Measurements from ENCODE around the gene U2SURP. TPM values are rescaled to one million over a fixed set of nuclear protein-coding genes. Genes with fewer than 3 reads are reported as not detected.
"Not testable (repeated sequence)": the region's sequence is repeated elsewhere in the genome, so short reads cannot be mapped to it uniquely, and the experiment has no call there.

Gene U2SURP
- total RNA-seq, 2 donors from 2014 or later: 59.4 to 70.2 TPM

GRCh38 chr3:143045639-143046038 is 44.3 kb downstream of the U2SURP start:
- DNase-seq: no peak
- intact Hi-C loops (cut with DNase I): no loop called here
- Histone ChIP-seq H3K9ac (ENCODE audit: low read depth in 2 of 2, low read length in 2 of 2) (no peak overlapping the region), H3K4me1 (no peaks in the 10 kb centered on the region), H3K27ac (no peak overlapping the region), H3K27me3 (no peaks in the 10 kb centered on the region), H3K36me3 (peaks cover 4% of the 10 kb centered on the region), H3K4me3 (no peak overlapping the region), H3K9me3 (no peaks in the 10 kb centered on the region)
- TF ChIP-seq CTCF (IDR thresholded peaks at IDR 0.05): no peak

- intact Hi-C loops (cut with DNase I); H3K27me3 ChIP-seq; H3K36me3 ChIP-seq; H3K4me1 ChIP-seq; H3K4me3 ChIP-seq; H3K9me3 ChIP-seq; DNase-seq; H3K9ac ChIP-seq (ENCODE audit: low read depth in 2 of 2, low read length in 2 of 2); H3K27ac ChIP-seq: not testable (repeated sequence)
Observed at GRCh38 chr3:143046075-143046474, 44.7 kb downstream of the U2SURP start.

GRCh38 chr3:143054011-143054410 is 52.6 kb downstream of the U2SURP start:
- Histone ChIP-seq H3K4me1 (no peaks in the 10 kb centered on the region), H3K4me3 (no peak overlapping the region), H3K27ac (no peak overlapping the region), H3K36me3 (peaks cover 4% of the 10 kb centered on the region), H3K9ac (ENCODE audit: low read depth in 2 of 2, low read length in 2 of 2) (no peak overlapping the region), H3K27me3 (no peaks in the 10 kb centered on the region), H3K9me3 (no peaks in the 10 kb centered on the region)
- DNase-seq: no peak
- TF ChIP-seq CTCF (IDR thresholded peaks at IDR 0.05): no peak
- intact Hi-C loops (cut with DNase I): no loop called here

- no peak for TF ChIP-seq CTCF (IDR thresholded peaks at IDR 0.05)
- intact Hi-C loops (cut with DNase I): no loop called here
- DNase-seq: no peak
- Histone ChIP-seq H3K4me3 (no peak overlapping the region), H3K36me3 (no peaks in the 10 kb centered on the region), H3K9me3 (no peaks in the 10 kb centered on the region), H3K27me3 (no peaks in the 10 kb centered on the region), H3K9ac (ENCODE audit: low read depth in 2 of 2, low read length in 2 of 2) (no peak overlapping the region), H3K4me1 (no peaks in the 10 kb centered on the region), H3K27ac (no peak overlapping the region)
Observed at GRCh38 chr3:143056372-143056771, 55.0 kb downstream of the U2SURP start.

- intact Hi-C loops (cut with DNase I): no loop called here
- TF ChIP-seq CTCF (IDR thresholded peaks at IDR 0.05): no peak
- H3K4me3 ChIP-seq: no peak overlapping the region
- H3K36me3 ChIP-seq: no peaks in the 10 kb centered on the region
- H3K9ac ChIP-seq (ENCODE audit: low read depth in 2 of 2, low read length in 2 of 2): no peak overlapping the region
- H3K4me1 ChIP-seq: no peaks in the 10 kb centered on the region
- no peak overlapping the region for H3K27ac ChIP-seq
- no peaks in the 10 kb centered on the region for H3K27me3 ChIP-seq
- no peaks in the 10 kb centered on the region for H3K9me3 ChIP-seq
- DNase-seq: no peak
Observed at GRCh38 chr3:143060906-143061305, 59.5 kb downstream of the U2SURP start.

GRCh38 chr3:143063018-143063417 is 61.6 kb downstream of the U2SURP start:
- H3K36me3 ChIP-seq: no peaks in the 10 kb centered on the region
- H3K27me3 ChIP-seq: no peaks in the 10 kb centered on the region
- no peaks in the 10 kb centered on the region for H3K9me3 ChIP-seq
- TF ChIP-seq CTCF (IDR thresholded peaks at IDR 0.05): no peak
- no peak overlapping the region for H3K4me3 ChIP-seq
- no peak for DNase-seq
- intact Hi-C loops (cut with DNase I): no loop called here
- no peak overlapping the region for H3K9ac ChIP-seq (ENCODE audit: low read depth in 2 of 2, low read length in 2 of 2)
- H3K4me1 ChIP-seq: no peaks in the 10 kb centered on the region
- H3K27ac ChIP-seq: no peak overlapping the region
